ENCODE data around the gene POLG. TPM values are rescaled to one million over a fixed set of nuclear protein-coding genes. Genes with fewer than 3 reads are reported as not detected.

Gene POLG
- polyA plus RNA-seq, 1 donor (not counting 4 experiments of a cell fraction or from before 2014, with no cell fraction given) = 29.6 TPM

GRCh38 chr15:89377842-89378295 is 43.2 kb upstream of the POLG start:
- Histone ChIP-seq H3K9me3 (ENCODE audit: control insufficient read depth, low read depth, low read length) (no peaks in the 10 kb centered on the region), H3K27me3 (ENCODE audit: control insufficient read depth, extremely low read depth, insufficient read depth, low read length) (peaks cover 69% of the 10 kb centered on the region), H3K9me1 (ENCODE audit: control insufficient read depth, extremely low read depth, insufficient read depth, low read length) (no peaks in the 10 kb centered on the region), H3K36me3 (ENCODE audit: control insufficient read depth in 2 of 2, extremely low read depth in 1 of 2, insufficient read depth in 2 of 2, low read length in 2 of 2) (no peaks in the 10 kb centered on the region), H3K4me1 (ENCODE audit: control insufficient read depth, extremely low read depth, insufficient read depth, low read length) (peaks cover 24% of the 10 kb centered on the region), H3K9ac (ENCODE audit: control insufficient read depth, extremely low read depth, insufficient read depth, low read length) (no peak overlapping the region), H2AFZ (ENCODE audit: control insufficient read depth, low read length) (no peak overlapping the region), H4K20me1 (ENCODE audit: control insufficient read depth, extremely low read depth, insufficient read depth, low read length) (peaks cover 7% of the 10 kb centered on the region), H3K27ac (ENCODE audit: control insufficient read depth, insufficient read depth, low read length) (no peak overlapping the region), H3K79me2 (ENCODE audit: control insufficient read depth, insufficient read depth, low read length) (no peaks in the 10 kb centered on the region), H3K4me2 (ENCODE audit: control insufficient read depth, extremely low read depth, insufficient read depth, low read depth, low read length) (peak overlapping the region; percentile 71), H3K4me3 (ENCODE audit: control insufficient read depth in 2 of 3, extremely low read depth in 1 of 3, insufficient read depth in 2 of 3, low read depth in 1 of 3, low read length in 3 of 3) (peak overlapping the region in 1 of 3 experiments; percentile 42)
- dilution Hi-C loops (cut with MboI; ENCODE audit: extremely low pct_ligation_motif_present, low sequenced_read_pairs) = no loop called here
- FAIRE-seq = no peak
- TF ChIP-seq EZH2 (IDR thresholded peaks at IDR 0.05; ENCODE audit: low read length) (no peak), CTCF (optimal IDR thresholded peaks at IDR 0.05 in 1 of 3, IDR thresholded peaks at IDR 0.05 in 1 of 3, conservative IDR thresholded peaks at IDR 0.05 in 1 of 3; ENCODE audit: extremely low read depth in 1 of 3, insufficient read depth in 2 of 3, low read length in 3 of 3) (no peak)
- DNase-seq (ENCODE audit: low read depth, low spot score) = no peak

- Histone ChIP-seq H3K36me3 (ENCODE audit: control insufficient read depth in 2 of 2, extremely low read depth in 1 of 2, insufficient read depth in 2 of 2, low read length in 2 of 2) (no peaks in the 10 kb centered on the region), H2AFZ (ENCODE audit: control insufficient read depth, low read length) (no peak overlapping the region), H3K9ac (ENCODE audit: control insufficient read depth, extremely low read depth, insufficient read depth, low read length) (no peak overlapping the region), H4K20me1 (ENCODE audit: control insufficient read depth, extremely low read depth, insufficient read depth, low read length) (peaks cover 7% of the 10 kb centered on the region), H3K4me2 (ENCODE audit: control insufficient read depth, extremely low read depth, insufficient read depth, low read depth, low read length) (no peak overlapping the region), H3K4me1 (ENCODE audit: control insufficient read depth, extremely low read depth, insufficient read depth, low read length) (peaks cover 24% of the 10 kb centered on the region), H3K79me2 (ENCODE audit: control insufficient read depth, insufficient read depth, low read length) (no peaks in the 10 kb centered on the region), H3K9me1 (ENCODE audit: control insufficient read depth, extremely low read depth, insufficient read depth, low read length) (no peaks in the 10 kb centered on the region), H3K27me3 (ENCODE audit: control insufficient read depth, extremely low read depth, insufficient read depth, low read length) (peaks cover 70% of the 10 kb centered on the region), H3K27ac (ENCODE audit: control insufficient read depth, insufficient read depth, low read length) (no peak overlapping the region), H3K4me3 (ENCODE audit: control insufficient read depth in 2 of 3, extremely low read depth in 1 of 3, insufficient read depth in 2 of 3, low read depth in 1 of 3, low read length in 3 of 3) (no peak overlapping the region), H3K9me3 (ENCODE audit: control insufficient read depth, low read depth, low read length) (no peaks in the 10 kb centered on the region)
- no peak for TF ChIP-seq CTCF (optimal IDR thresholded peaks at IDR 0.05 in 1 of 3, IDR thresholded peaks at IDR 0.05 in 1 of 3, conservative IDR thresholded peaks at IDR 0.05 in 1 of 3; ENCODE audit: extremely low read depth in 1 of 3, insufficient read depth in 2 of 3, low read length in 3 of 3)
- TF ChIP-seq EZH2 (IDR thresholded peaks at IDR 0.05; ENCODE audit: low read length) = no peak
- FAIRE-seq = no peak
- DNase-seq (ENCODE audit: low read depth, low spot score) = no peak
- dilution Hi-C loops (cut with MboI; ENCODE audit: extremely low pct_ligation_motif_present, low sequenced_read_pairs) = no loop called here
Measured at GRCh38 chr15:89377024-89377841, 42.6 kb upstream of the POLG start.
